Endometrium (tissue), 2 donors: ENCODE results near the gene RNU1-2.
"Not testable (repeated sequence)": the region's sequence is repeated elsewhere in the genome, so short reads cannot be mapped to it uniquely, and the experiment has no call there.

Source experiments
- FAIRE-seq: peaks from 2 replicates; lab custom pipeline; 2012; peaks lifted over from hg19 to GRCh38; lab: Jason Lieb, UNC
- donor health status: control.
- donor health status: control.

The RNU1-2 gene

DNA sequence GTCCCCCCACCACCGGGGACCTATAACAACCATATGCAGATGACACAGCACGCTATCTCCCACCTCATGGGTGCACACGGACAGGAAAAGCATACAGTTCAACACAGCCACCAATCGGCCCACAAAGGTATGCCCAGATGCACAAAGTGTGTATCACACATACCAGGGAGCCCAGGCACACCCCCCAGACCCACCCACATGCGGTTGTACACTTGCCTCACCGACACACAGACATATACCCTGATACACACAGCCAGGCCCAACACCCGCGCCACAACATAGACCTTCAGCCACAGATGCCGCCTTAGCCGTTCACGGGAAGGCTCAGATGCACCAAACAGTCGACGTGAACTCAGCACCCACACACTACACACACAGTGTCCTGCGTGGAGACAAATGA is 31.5 kb downstream of the RNU1-2 start:
- no peak for FAIRE-seq

DNA sequence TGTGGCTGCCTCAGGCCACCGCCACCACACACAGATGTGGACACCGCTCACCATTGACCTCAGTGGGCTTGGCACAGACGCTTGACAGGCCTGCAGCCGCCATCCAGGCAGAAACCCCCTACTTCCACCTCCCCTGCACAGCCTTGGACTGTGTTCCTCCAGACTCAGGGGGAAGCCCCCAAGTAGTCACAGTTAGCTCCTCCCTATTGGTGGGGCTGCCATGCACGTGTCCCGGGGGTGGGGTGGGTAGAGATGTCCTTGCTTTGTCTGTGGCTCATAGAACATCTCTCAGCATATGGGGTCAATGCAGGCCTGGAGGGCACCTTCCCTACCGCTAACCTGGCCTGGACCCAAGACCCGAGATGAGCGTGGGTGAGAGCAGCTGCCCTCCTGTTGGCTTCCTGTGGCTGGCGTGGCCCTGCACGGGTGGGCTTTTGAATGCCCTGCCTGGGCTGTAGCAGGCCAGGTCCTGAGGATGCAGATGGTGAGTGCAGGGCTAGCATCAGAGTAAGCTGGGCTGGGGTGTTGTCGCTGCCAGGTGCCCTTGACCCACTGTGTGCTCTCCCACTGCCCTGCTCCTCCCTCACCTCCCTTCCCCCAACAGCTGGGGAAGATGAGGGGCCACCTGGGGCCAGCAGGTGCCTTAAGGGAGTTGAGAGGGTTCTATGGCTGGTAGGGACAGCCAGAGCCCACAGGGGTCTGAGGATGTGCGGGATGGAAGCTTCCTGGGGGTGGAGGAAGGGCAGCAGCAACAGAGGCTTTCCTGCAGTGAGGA is 32.1 kb downstream of the RNU1-2 start:
- FAIRE-seq, result no peak

DNA sequence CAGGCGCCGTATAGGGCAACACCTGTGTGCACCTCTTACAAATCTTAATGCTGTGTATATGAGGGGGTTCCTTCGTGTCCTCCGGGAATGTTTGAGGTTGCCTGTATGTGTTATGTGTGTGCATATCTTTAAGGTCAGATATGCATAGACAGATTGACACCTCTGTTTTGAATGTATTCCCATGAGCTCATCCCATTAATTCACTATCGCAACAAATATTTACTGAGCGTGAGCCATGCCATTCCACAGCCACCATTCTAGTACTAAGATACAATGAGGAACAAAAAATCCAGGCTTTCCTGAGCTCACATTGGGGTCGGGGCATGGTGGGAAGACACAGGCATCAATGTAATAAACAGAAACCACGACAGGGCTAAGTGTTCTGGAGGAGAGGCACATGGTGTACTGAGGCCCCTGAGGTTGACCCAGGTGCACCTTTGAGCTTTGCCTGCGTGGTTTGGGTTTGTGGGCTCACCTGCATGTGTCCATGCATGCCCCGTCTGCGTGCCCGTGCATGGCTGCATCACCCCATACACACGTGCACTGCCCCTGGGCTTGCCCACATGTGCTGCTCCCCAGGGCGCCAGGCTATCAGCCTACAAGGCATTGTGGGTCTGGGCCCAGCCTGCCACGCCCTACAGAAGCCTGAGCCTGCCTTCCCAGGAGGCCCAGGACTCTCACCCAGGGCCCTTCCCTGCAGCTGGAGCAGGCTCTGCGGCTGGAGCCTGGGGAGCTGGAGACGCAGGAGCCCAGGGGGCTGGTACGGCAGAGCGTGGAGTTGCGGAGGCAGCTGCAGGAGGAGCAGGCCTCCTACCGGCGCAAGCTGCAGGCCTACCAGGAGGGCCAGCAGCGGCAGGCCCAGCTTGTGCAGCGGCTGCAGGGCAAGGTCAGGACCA is 33.6 kb downstream of the RNU1-2 start:
- FAIRE-seq, result not testable (repeated sequence)

DNA sequence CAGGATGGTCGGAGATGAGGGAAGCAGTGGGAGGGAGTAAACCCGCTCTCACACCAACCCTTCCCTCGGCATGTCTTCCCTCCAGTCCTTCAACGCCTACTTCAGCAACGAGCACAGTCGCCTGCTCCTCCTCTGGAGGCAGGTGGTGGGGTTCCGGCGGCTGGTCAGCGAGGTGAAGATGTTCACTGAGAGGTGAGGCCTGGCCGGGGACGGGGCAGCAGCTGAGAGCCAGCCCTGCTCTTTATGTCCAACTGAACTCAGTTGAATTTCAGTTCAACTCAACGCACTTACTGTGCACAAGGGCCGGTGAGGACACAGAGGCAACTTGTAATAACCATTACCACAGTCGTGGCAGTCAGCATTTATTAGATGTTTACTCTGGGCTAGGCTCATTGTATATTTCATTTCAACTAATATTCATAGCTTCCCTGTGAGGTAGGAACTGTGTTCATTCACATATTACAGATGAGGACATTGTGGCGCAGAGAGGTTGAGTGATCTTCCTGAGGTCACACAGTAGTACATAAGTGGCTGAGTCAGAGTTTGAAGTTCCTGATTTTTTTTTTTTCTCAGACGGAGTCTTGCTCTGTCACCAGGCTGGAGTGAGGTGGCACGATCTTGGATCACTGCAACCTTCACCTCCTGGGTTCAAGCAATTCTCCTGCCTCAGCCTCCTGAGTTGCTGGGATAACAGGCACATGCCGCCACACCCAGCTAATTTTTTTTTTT is 35.6 kb downstream of the RNU1-2 start:
- FAIRE-seq, result not testable (repeated sequence)

DNA sequence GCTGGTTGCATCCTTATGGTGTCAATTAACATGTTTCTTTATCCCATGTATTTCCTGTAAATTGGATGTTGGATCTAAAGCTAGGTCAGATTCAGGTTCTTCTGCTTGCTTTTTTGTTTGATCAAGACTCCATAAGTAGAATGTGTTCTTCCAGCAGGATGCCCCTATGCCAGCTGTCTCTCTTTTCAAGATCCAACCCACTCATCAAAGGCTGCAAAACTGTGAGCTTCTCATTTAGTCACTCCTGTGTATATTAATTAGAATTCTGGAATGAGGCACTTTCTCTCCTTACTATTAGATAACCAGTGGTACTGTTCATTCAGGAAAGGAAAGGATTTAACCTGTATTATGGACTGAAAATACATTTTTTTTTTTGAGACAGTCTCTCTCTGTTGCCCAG is 38.2 kb downstream of the RNU1-2 start:
- FAIRE-seq, result not testable (repeated sequence)

DNA sequence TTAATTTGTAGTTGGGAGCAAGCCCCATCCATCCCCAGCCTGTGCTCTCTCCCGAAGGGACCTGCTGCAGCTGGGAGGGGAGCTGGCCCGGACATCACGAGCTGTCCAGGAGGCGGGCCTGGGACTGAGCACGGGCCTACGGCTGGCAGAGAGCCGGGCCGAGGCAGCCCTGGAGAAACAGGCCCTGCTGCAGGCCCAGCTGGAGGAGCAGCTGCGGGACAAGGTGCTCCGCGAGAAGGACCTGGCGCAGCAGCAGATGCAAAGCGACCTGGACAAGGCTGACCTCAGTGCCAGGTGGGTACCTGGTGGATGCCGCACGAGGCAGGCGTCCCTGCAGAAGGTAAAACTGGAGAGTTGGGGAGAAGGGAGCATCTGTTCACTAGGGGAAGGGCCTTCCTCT is 40.8 kb downstream of the RNU1-2 start:
- FAIRE-seq, result not testable (repeated sequence)

DNA sequence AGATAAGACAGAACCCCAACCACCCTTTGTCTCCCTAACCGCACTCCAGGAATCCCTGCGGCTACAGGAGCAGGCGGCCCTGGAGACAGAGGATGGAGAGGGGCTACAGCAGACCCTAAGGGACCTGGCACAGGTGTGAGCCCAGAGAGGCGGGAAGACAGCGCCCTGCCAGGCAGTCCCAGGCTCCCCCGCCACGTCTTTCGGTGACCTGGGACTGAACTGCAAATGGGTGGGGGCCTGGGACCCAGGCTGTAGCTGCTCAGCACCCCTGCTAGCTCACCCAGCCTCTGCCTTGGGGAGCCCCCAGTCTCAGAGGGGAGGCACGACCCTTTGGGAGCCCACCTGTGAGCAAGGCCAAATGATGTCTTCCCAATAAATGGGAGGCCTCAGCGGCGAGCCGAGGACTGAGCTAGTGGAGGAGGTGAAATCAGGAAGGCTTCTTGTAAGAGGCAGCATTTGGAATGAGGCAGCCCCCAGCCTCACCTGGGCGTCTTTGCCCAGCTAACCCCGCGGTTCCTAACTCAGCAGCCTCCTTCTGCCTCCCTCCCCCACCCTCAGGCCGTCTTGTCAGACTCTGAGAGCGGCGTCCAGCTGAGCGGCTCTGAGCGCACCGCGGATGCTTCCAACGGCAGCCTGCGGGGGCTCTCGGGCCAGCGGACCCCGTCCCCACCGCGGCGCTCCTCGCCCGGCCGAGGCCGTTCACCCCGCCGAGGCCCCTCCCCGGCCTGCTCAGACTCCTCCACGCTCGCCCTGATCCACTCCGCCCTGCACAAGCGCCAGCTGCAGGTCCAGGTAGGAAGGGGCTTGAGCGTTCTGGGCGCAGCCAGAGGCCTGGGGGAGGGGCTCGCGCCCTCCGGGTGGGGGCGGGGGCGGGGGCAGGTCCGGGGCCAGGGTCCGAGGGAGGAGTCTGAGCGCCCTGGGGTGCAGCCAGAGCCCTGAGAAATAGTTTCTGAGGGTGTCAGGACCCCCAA is 42.9 kb downstream of the RNU1-2 start:
- no peak for FAIRE-seq

DNA sequence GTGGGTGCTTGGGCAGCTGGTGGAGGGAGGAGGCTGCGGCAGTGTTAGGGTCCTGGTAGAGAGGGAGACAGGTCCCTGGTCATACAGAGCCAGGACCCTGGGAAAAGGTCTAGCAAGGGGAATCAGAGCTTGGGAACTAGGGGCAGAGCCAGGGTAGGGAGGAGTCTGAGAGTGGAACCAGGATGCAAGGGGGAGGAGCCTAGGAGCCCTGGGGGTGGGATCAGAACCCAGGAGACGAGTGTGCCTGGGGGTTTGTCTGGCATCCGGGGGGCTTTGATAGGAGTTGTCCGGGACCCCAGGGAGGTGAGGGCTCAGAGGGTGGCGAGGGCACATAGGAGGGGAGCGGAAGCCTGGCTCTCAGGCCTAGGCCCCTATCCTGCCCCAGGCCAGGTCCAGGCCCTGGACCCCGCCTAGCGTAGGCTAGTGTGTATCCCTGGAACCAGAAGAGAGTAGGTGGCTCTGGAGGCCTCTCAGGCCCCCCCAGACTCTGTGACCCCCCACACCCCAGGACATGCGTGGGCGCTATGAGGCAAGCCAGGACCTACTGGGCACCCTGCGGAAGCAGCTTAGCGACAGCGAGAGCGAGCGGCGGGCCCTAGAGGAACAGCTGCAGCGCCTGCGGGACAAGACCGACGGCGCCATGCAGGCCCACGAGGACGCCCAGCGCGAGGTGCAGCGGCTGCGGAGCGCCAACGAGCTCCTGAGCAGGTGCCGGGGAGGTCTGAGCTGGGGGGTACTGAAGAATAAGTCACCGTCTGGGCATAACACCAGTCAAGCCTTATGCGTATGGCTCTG is 43.8 kb downstream of the RNU1-2 start:
- FAIRE-seq, result not testable (repeated sequence)

DNA sequence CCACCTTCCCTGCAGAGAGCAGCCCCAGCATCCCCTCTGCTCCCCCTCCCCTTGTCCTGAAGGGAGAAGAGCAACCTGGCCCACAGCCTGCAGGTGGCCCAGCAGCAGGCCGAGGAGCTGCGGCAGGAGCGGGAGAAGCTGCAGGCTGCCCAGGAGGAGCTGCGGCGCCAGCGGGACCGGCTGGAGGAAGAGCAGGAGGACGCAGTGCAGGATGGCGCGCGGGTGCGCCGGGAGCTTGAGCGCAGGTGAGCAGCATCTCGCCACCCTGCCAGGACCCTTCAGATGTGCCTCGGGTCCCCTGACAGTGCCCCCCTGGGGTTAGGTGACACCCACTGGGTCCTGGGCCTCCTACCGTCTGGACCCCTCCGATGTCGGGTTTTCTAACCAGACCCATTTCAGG is 48.3 kb downstream of the RNU1-2 start:
- FAIRE-seq, result no peak

DNA sequence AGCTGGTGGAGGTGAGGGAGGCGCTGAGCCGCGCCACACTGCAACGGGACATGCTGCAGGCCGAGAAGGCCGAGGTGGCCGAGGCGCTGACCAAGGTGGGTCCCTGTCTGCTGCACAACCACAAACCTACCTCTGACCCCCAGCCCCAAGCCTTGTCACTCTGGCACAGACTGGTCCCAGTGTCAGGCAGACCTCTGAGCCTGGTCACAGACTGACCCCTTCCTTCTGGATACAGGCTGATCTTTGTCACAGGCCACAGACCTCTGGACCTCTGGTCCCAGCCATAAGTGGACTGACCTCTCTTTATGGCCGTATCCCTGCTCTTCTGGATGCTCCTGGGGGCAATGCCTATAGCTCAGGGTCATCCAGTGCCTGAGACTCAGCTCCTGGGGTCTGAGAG is 49.7 kb downstream of the RNU1-2 start:
- FAIRE-seq, result not testable (repeated sequence)
